ENCODE data around the gene TTC19. TPM values are rescaled to one million over a fixed set of nuclear protein-coding genes. Genes with fewer than 3 reads are reported as not detected.

The TTC19 gene
- 10 to 100 TPM; 58.4 to 62.8 (median 60.5) TPM for polyA plus RNA-seq (ENCODE audit: insufficient read length in 4 of 4)

- peak; percentile 89 to 98 (median 90) for DNase-seq (ENCODE audit: low read depth in 4 of 4, low spot score in 3 of 4)
Measured at GRCh38 chr17:15999141-15999973, at the start of gene TTC19, which contains the start of gene ZSWIM7. Gene TTC19, plus strand, starts transcription at chr17:15999824. Its CDS starts 25 bp downstream, at chr17:15999849. Gene ZSWIM7, minus strand, starts transcription at chr17:15999704. Its CDS starts 110 bp downstream, at chr17:15999594.

GRCh38 chr17:15951368-15952047 lies 48.1 kb upstream of the TTC19 start:
- DNase-seq (ENCODE audit: low read depth in 4 of 4, low spot score in 3 of 4): no peak

GRCh38 chr17:15952048-15952532 lies 47.5 kb upstream of the TTC19 start:
- no peak for DNase-seq (ENCODE audit: low read depth in 4 of 4, low spot score in 3 of 4)

- no peak for DNase-seq (ENCODE audit: low read depth in 4 of 4, low spot score in 3 of 4)
Measured at GRCh38 chr17:15952916-15953790, 46.5 kb upstream of the TTC19 start.

- DNase-seq (ENCODE audit: low read depth in 4 of 4, low spot score in 3 of 4): no peak
Measured at GRCh38 chr17:15954222-15954621, 45.4 kb upstream of the TTC19 start.

- DNase-seq (ENCODE audit: low read depth in 4 of 4, low spot score in 3 of 4): no peak
Measured at GRCh38 chr17:15955793-15956541, 43.7 kb upstream of the TTC19 start.

- DNase-seq (ENCODE audit: low read depth in 4 of 4, low spot score in 3 of 4): no peak
Measured at GRCh38 chr17:15957206-15957605, 42.4 kb upstream of the TTC19 start.

- DNase-seq (ENCODE audit: low read depth in 4 of 4, low spot score in 3 of 4): no peak
Measured at GRCh38 chr17:15957608-15958307, 41.9 kb upstream of the TTC19 start.

GRCh38 chr17:15958484-15958854 lies 41.2 kb upstream of the TTC19 start:
- no peak for DNase-seq (ENCODE audit: low read depth in 4 of 4, low spot score in 3 of 4)

- no peak for DNase-seq (ENCODE audit: low read depth in 4 of 4, low spot score in 3 of 4)
Measured at GRCh38 chr17:15963670-15964110, 35.9 kb upstream of the TTC19 start.

- DNase-seq (ENCODE audit: low read depth in 4 of 4, low spot score in 3 of 4): no peak
Measured at GRCh38 chr17:15965528-15965927, 34.1 kb upstream of the TTC19 start.

GRCh38 chr17:15966183-15966878 lies 33.3 kb upstream of the TTC19 start:
- DNase-seq (ENCODE audit: low read depth in 4 of 4, low spot score in 3 of 4): peak in 1 of 4 donors; percentile 10

GRCh38 chr17:15966879-15967248 lies 32.8 kb upstream of the TTC19 start:
- no peak for DNase-seq (ENCODE audit: low read depth in 4 of 4, low spot score in 3 of 4)

- no peak for DNase-seq (ENCODE audit: low read depth in 4 of 4, low spot score in 3 of 4)
Measured at GRCh38 chr17:15967706-15968399, 31.8 kb upstream of the TTC19 start.

- no peak for DNase-seq (ENCODE audit: low read depth in 4 of 4, low spot score in 3 of 4)
Measured at GRCh38 chr17:15969463-15969862, 30.2 kb upstream of the TTC19 start.

GRCh38 chr17:15970500-15970899 lies 29.1 kb upstream of the TTC19 start:
- DNase-seq (ENCODE audit: low read depth in 4 of 4, low spot score in 3 of 4): no peak

- DNase-seq (ENCODE audit: low read depth in 4 of 4, low spot score in 3 of 4): no peak
Measured at GRCh38 chr17:15971098-15971678, 28.4 kb upstream of the TTC19 start.

GRCh38 chr17:15971882-15972281 lies 27.7 kb upstream of the TTC19 start:
- no peak for DNase-seq (ENCODE audit: low read depth in 4 of 4, low spot score in 3 of 4)

Data from right renal pelvis (tissue), 4 donors.